Body of pancreas (tissue), 4 donors: ENCODE measurements around the gene DDHD1.

Experiments used
- POLR2A ChIP-seq, 3 donors: fragments of 450-650 bp; IDR thresholded peaks; one replicate each; pipeline ENCODE4 v1.6.1; 2016; ENCODE audit warnings: antibody characterized with exemption in 3 of 3, mild to moderate bottlenecking in 2 of 3
- TF ChIP-seq, protein P1 (sequence below), 7 experiments: fragments of 450-650 bp in 4 of 7; fragments of 200-600 bp in 3 of 7; sonication (generic) in 3 of 7; IDR thresholded peaks; one replicate each; pipeline ENCODE4 v1.5.1; 2016 to 2019; ENCODE audit warnings: antibody characterized with exemption in 7 of 7

DNA sequence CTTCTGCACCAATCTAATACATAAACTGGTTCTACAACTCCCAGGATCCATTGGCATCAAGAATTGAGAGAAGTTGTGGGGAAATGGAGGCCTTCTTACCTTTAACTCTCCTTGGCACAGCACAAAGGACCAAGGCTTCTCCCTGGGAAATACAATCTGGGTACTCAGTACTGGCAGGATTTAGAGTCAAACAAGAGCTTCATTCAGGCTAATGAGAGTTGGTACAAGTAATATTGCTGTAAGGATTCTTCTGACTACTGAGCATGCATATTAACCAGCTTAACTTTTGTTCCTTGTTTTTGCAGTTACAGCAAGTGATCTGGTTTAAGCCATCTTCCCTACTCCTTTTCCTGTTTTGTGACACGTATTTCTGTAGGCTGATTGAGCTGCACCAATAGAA, 126.1 kb downstream of the DDHD1 start:
- TF ChIP-seq, protein P1, sequence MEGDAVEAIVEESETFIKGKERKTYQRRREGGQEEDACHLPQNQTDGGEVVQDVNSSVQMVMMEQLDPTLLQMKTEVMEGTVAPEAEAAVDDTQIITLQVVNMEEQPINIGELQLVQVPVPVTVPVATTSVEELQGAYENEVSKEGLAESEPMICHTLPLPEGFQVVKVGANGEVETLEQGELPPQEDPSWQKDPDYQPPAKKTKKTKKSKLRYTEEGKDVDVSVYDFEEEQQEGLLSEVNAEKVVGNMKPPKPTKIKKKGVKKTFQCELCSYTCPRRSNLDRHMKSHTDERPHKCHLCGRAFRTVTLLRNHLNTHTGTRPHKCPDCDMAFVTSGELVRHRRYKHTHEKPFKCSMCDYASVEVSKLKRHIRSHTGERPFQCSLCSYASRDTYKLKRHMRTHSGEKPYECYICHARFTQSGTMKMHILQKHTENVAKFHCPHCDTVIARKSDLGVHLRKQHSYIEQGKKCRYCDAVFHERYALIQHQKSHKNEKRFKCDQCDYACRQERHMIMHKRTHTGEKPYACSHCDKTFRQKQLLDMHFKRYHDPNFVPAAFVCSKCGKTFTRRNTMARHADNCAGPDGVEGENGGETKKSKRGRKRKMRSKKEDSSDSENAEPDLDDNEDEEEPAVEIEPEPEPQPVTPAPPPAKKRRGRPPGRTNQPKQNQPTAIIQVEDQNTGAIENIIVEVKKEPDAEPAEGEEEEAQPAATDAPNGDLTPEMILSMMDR (IDR thresholded peaks at IDR 0.05), result no peak
- no peak for TF ChIP-seq POLR2A (IDR thresholded peaks at IDR 0.05)
